OCI-M1 (cell line): ENCODE measurements around the gene PLXNA1.
A peak's percentile ranks its signal among the peaks of the same experiment; 100 is the strongest.

ENCODE experiments used
- DNase-seq: peaks from one replicate; lab custom pipeline; 2025; lab: John Stamatoyannopoulos, UW

Gene PLXNA1

DNA sequence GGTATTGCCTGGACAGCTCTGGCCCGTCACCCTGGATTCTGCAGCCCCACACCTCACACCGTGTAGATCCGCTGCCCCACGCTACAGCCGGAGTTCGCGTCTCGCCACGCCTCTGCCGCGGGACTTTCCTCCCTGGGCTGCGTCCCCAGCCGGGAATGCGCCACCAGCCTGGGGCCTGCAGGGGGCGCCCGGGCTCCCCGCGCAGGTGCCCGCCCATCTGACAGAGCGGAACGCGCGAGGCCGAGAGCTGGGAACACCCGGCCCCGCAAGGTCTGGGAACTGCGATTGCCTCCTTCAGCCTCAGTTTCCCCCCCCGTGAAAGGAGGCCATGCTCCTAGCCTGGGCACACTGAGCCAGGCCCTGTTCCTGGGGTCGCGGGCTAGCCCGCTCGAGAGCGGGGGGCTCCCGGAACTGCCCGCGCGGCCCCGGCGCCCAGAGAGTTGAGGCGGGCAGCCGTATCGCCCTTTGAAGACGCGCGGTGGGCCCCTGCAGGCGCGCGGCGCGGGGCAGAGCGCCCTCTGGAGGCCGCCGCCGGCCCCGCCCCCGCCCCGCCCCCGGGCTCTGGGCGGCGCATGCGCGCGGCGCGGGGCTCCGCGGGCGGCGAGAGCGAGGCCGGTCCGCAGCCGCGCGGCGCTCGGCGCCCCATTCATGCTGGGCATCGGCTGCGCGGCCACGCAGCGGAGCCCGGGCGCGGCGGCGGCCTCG is at the start of gene PLXNA1:
Gene PLXNA1 (plus strand): TSS at position 645 of the 705 bp plus-strand sequence. CDS start 5,479 bp downstream, outside the sequence.
- peak; percentile 87 for DNase-seq

DNA sequence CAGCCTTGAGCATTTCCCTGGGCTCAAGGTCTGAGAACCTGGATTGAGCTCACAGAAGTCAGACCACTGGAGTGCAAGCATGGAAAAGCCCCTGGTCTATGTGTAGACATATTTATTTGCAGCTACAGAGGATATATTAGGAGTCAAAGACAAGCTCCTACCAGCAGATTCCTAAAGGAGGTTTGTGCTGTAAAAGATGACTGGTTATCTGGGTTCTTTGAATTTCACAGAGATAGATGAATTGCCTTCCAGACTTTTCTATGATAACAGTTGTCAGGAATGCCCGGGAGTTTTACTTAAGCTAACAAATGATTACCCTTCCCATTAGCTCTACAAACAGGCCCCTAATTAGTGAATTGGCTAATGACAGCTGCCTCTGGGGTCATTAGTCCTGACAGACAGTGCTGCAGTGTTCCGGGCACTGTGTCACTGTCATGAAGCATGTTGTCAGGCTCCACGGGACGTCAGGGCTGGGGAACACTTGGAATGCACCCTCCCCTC is 48.8 kb upstream of the PLXNA1 start:
- DNase-seq = no peak

DNA sequence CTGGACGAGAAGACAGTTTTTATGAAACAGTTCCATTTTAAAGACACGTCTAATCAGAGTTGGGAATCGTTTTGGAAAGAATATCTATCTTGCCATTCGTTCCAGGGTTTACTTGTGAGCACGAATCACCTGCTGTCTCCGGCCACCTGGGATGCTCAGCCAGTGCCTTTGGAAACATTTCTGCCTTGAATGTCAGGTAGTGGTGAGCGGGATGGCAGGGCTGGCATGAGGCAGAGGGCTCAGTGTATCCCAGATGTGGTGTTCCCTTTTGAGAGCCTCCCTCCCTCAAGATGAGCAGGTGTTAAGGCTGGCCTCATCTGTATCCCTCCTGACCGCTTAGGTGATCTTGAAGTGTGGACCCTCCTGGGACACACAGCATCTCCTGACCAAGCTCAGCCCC is 47.9 kb upstream of the PLXNA1 start:
- no peak for DNase-seq

DNA sequence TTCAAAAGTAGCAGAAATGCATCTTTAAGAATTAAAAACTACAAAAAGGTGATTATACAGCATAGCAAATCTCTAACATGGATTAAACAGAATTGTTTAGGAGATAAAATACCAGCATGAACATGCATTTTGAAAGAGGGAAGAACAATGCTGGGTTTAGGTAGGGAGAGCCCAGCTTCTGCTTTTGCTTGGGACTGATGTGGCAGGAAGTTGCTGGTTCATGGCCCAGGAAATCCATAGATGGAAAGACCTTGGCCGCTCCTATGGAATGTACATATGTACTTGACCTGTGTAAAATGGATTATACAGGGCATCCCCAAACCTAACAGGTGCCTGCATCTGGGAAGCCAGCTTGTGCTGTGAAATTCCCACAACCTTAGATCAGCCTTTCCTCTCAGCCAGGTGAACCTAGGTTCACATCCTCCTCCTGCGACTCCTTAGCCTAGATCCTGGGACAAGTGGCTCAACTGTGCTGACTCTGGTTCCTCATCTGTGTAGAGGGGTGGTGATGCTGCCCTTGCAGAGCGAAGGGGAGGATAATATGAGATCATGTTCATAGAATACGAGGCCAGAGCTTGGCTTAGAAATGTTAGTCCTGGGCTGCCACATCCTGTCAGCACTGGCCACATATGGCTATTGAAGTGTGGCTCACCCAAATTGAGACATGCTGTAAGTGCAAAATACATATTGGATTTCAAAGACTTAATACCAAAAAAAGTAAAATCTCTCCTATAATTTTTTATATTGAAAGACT is 47.0 kb upstream of the PLXNA1 start:
- peak; percentile 55 for DNase-seq

DNA sequence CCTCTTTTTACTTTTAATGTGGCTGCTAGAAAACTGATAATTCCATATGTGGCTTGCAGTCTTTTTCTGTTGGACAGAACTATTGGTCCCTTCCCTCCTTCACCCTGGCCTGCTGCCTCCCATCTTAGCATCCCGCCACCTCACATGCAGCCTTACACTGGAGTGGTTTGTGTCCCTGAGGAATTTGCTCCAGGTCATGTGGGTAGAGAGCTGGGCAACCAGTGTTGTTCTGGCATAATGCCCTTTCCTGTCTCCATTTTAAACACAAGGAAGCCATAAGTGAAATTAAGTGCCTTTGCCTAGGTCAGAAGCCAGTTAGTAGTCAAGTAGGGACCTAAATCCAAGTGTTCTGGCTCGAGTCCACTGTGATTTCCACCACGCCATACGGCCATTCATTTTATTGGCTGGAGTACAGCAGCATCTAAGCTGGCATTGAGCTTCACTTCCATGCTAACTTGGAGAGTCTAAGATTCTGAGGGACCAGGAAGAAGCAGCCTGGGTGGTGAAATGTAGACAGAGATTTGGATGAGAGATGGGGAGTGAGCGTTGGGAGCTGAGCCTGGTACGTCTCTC is 46.0 kb upstream of the PLXNA1 start:
- DNase-seq = no peak

DNA sequence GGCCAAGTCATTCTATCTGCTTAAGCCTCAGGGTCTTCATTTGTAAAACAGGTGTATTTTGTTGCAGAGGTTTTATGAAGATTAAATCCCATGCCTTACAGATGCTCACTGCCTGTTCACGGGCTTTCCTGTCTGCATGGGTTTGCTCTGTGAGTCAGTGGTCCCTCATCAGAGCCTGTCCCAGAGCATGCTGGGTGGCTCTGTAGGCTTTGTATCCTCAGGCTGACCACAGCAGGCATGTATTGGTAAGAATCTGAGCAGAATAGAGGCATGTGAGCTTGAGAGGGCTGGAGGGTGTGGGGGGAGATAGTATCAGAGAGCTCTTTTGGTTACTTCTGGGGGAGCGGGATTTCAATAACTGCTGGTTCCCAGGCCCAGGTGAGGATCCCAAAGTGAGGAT is 45.4 kb upstream of the PLXNA1 start:
- DNase-seq = no peak

DNA sequence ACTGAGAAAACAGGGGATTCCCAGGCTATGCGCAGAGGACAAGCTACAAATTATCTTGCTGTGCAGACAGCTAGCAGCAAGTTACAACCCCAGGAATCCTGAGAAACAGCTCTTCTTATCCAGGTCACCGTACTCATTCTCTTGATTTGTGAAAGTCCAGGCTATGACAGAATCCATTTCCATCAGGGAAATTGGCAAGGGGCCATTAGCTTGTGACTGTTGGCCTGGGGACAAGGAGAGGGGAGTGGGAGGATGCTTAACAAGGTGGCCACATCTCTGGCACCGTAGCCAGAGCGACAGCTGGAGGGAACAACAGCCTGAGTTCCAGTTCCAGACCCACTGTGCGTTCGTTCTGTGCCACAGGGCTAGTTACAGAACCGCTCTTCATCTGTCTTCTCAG is 44.9 kb upstream of the PLXNA1 start:
- DNase-seq = no peak

DNA sequence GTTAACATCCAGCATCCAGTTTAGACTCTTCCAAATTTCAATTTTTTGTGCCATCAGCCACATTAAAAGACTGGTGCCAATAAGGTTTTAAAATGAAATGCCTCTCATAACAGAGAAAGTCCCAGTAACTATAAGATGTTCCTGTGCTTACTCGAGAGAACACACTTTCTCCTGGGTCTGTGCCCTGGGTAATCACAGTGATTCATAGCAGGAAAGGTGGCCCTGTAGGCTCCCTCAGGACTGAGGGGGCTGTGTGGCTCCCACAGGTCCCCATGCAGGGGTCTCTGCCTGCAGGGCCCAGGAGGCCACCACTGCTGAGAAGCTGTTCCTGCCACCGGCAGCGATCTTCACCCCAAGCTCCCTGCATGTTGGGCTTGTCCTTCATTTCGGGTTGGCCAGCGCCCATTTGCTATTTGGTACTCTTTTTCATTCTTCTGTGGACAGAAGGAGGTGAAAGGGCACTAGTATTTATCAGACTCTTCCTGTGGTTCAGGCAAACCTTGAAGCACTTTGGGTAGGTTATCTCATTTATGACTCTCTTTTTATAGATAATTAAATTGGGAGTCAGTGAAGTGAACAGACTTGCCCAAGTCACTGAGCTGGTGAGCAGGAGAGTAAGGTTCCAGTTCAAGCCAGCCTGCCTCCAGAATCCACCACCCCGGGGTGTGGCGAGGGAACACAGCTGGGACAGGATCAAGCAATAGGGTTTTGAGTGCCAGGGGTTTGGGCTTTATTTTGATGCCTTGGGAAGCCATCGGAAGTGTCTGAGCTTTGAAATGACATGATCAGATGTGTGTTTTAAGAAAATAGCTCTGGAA is 44.2 kb upstream of the PLXNA1 start:
- DNase-seq = no peak

DNA sequence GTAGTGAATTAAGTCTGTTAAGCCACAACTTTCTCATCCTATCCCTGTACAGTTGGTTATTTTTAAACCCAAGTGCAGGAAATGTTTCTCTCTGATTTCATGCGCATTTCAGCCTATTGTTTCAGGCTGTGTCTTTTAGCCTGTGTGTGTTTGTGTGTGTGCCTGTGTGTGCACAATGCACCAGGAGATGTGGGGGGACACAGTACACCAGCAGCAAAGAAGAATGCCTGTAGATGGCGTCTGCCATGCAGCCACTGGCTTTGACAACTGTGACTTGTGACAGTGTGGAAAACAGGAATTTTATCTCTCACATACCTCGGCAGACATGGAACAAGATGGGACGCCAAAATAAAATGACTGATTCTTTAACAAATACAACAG is 43.6 kb upstream of the PLXNA1 start:
- peak; percentile 19 for DNase-seq

DNA sequence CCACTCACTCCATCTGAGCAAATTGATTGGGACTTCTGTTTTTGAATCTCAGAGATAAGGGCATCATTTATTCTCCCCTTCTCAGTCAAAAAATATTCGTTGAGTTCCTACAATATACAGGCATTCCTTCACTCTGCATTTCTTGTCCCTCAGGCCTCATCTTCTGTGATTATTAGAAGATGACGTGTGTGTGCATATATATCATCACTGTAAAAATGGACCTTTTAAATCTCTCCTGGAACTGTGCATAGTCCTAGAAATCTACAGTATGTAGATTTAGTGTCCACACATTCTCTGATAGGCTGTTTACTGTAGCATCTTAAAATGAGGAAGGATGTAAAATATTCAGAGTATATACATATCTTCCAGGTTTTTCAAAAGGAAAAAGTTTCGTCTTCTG is 43.2 kb upstream of the PLXNA1 start:
- no peak for DNase-seq

DNA sequence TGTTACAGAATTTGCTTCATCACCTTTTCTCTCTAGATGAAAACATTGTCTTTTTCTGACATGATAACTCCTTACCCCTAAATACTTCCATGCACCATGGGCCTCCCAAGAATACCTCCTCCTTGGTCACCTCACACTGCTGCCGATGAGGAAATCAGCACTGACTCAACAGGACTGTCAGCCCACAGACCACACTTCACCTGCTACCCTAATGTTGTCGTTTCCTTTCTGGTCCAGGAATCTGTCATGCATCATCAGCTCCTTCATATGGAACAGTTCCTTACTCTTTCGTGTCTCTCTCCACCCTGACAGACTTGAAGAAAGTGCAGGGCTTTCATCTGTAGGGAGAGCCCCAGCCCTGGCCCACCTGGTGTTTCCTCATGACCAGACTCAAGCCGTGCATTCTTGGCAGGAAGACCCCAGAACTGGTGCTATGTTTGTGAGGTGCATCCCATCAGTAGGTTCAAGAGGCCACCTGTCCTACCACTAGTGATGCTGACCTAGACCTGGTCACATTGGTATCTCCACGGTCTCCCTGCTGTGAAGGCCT is 41.1 kb upstream of the PLXNA1 start:
- no peak for DNase-seq

DNA sequence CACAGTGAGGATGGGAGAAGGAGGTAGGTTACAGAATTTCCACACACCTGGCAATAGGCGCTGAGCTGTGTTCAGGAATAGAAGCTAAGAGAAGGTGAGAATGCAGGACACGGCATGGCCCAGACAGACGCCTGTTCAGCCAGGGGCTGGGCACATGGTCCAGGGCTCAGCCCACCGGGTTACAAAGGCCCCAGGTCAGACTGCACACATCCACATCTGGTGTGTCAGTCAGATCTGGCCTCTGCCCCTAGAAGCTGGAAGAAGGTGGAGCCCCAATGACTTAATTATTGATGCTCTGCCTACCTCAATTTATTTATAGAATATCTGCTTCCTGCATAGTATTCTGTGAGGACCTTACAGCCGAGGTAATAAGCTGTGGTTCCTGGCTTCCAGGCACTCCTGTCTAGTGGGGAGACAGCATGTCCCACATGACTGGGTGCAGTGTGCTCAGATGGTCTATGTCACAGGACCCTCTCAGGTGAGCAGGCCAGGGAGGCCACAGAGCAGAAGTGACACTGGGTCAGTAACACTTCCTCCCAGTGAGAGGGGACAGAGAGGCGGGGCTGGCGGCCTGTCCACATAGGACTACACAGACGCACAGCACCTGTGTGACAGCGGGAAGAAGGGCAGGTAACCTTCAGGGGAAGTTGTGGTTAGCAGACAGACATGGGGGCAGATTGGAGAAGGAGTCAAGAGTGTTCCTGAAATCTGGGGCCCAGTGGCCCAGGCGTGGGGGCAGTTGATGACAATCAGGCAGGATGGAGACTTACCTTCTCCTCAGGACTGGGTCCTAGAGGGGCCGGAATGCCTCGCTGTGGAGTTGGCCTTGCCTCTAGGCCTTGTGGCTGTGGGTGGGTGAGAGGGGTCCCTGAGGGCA is 38.6 kb upstream of the PLXNA1 start:
- DNase-seq = no peak

DNA sequence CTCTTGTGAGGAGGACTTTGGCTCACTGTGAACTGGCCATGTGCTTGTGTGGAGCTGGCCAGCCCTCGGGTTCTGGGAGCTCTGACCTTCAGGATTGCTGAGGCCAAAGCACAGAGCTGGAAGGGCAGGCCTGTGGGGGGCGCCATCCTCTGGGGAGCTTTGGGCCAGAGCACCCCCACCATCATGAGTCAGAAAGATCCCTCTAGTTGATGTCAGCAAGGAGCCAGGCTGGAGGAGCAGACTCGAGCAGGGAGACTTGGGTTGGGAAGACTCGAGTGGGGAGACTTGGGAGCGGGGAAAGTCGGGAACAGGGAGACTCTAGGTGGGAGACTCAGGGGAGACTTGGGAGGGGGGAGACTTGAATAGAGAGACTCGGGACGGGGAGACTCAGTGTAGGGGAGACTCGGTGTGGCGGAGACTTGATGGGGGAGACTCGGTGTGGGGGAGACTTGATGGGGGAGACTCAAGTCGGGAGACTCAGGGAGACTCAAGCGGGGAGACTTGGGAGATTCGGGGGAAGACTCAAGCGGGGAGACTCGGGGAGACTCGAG is 37.7 kb upstream of the PLXNA1 start:
- no peak for DNase-seq

DNA sequence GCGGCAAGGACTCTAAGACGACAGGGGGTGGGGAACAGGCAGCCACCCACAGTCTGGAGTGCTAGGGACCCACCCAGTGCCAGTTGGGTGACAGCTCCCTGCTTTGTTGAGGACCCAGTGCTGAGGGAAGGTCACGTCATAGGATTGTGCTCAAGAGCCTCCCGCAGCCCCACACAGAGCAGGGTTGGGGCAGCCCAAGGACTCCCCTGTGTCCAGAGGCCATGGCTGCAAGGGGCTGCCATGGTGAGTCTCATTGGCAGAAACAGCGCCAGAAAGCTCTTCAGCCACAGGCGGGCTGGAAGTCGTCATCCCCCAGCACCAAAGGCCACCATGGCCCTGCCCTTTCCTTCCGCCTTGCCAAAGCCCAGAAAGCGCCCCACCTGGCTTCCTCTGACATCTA is 37.0 kb upstream of the PLXNA1 start:
- DNase-seq = no peak

DNA sequence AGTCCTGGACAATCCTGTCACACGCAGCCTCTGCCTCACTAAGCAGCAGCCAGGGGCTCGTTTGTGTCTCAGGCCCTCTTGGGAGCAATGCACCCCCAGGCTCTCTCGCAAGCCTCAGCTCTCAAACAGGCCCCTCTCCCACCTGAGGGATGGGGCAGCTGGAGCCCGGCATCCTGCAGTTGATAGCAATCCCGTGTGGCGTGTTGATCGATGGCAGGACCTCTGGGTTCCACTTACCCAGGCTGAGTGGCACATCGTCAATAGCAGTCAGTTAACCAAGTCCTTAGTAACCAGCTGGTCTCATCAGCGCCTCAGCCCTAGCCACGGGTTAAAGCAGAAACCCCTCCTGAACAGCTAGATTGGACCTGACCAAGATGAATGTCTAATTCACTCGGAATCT is 36.5 kb upstream of the PLXNA1 start:
- DNase-seq = no peak

DNA sequence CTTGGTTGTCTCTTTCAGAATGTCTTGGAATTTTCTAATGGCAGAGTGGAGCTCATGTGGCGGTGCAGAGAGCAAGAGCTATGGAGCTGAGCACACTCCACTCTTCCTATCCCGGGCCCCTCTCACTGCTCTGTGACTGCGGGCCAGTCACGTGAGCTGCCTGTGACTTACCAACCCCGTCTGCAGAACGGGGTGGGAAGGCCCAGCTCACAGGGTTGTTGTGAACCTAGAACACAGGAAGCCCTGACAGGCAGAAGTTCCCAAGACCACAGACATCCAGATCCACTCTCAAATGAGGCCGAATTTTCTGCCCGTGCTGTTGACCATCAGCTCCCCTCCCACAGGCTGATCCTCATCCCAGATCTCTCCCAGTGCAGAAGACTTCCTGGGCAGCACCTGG is 35.5 kb upstream of the PLXNA1 start:
- no peak for DNase-seq

DNA sequence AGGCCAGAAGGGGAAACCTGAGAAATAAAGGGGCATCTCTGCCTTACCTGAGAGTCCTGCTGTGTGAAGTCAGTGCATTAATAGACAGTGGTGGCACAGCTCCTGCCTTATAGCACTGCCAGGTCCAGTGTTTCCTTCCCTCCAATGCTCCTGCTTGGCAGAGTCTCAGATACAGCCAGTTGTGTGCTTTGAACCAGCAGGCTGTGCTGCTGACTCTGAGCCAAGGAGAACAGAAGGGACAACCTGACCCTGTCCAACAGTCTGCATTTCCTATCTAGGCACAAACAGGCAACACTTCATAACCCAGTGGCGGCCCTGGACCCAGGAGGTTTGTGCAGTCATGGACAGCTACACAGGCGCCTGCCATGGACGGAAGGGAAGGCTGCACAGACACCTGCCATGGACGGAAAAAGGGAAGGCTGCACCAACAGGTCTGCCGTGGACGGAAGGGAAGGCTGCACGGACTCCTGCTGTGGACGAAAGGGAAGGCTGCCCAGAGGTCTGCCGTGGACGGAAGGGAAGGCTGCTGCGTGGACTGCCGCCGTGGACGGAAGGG is 33.9 kb upstream of the PLXNA1 start:
- DNase-seq = no peak

DNA sequence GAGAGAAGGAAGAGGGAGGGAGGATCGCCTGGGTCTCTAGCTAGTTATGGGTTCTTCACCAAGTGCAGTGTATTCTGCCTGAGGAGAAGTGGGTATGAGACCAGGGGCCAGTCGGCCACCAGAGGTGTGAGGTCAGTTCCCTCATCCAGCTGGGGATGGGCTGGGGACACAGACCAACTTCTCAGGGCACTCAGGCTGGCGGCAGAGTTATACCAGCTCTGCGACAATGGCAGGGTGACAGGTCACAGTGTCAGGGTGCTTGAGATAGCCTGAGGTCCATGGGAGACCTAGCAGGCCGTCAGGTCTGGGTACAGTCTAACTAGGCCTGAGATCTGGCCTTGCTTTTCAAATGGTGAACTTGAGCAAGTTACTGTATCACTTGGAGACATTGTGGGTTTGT is 31.4 kb upstream of the PLXNA1 start:
- no peak for DNase-seq

DNA sequence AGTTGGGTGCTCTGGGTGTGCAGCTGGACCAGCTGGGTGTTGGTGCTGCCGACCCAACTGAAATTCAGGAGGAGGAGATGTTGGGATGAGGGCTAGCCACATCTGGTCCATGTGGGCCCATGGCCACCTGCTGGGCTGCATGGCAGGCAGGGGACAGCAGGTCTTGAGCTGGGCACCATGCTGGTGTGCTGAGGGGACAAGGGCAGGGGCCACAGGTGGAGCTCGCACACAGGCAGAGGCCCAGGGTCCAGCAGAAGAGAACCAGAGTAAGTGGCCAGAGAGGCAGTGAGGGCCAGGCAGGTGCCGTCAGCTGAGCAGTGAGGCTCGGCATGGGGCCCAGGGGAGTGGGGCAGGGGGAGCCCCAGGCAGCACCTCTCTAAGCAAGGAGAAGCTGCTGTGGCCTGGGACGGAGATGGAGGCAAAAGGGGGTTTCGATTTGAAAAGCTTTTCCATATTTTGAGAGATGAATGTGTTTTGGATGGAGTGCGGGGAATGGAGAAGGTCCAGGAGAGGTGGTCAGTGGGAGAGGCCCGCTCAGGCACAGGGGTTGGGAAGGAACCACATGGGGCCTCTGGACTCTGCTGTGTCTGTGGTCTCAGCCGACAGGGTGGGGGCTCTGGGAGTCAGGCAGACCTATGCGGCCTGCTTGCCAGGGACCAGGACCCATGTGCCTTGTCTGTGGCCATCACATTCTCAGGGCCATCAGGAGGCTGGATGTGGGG is 30.5 kb upstream of the PLXNA1 start:
- no peak for DNase-seq
